Posterior cingulate gyrus (tissue), 11 donors: ENCODE data around the gene RPS6KA2.
A peak's percentile ranks its signal among the peaks of the same experiment; 100 is the strongest.
"Not testable (repeated sequence)": the region's sequence is repeated elsewhere in the genome, so short reads cannot be mapped to it uniquely, and the experiment has no call there.

Experiments used
- DNase-seq, 10 donors: peaks; one replicate each; pipeline versions ENCODE4 v3.0.0 to v3.0.0-alpha.2; 2020 to 2021; ENCODE audit warnings: mixed read lengths in 3 of 10
- intact Hi-C: fragments of 100-400 bp; cut with DNase I; formaldehyde crosslinking; loops from one replicate; pipeline ENCODE4 v1.15.1; 2023

RPS6KA2 gene

GRCh38 chr6:166597711-166598440 lies 29.2 kb downstream of the RPS6KA2 start:
- peak in 6 of 10 donors; percentile 35 to 93 (median 56) for DNase-seq
- intact Hi-C loops = no loop called here

- peak in 1 of 10 donors; percentile 82 for DNase-seq
- intact Hi-C loops = no loop called here
Measured at GRCh38 chr6:166596776-166597507, 30.1 kb downstream of the RPS6KA2 start.

- peak in 1 of 10 donors; percentile 59 for DNase-seq
- intact Hi-C loops = no loop called here
Measured at GRCh38 chr6:166595949-166596348, 31.1 kb downstream of the RPS6KA2 start.

GRCh38 chr6:166595061-166595780 lies 31.8 kb downstream of the RPS6KA2 start:
- intact Hi-C loops = no loop called here

GRCh38 chr6:166592821-166593220 lies 34.2 kb downstream of the RPS6KA2 start:
- intact Hi-C loops = no loop called here
- no peak for DNase-seq

More at GRCh38 chr6:166595061-166595780, 31.8 kb downstream of the RPS6KA2 start:
- peak in 1 of 10 donors; percentile 41 for DNase-seq

GRCh38 chr6:166591961-166592520 lies 35.0 kb downstream of the RPS6KA2 start:
- intact Hi-C loops = no loop called here
- peak in 1 of 10 donors; percentile 67 for DNase-seq

- DNase-seq = no peak
- intact Hi-C loops = no loop called here
Measured at GRCh38 chr6:166591026-166591425, 36.0 kb downstream of the RPS6KA2 start.

- intact Hi-C loops = no loop called here
- no peak for DNase-seq
Measured at GRCh38 chr6:166589786-166590574, 37.1 kb downstream of the RPS6KA2 start.

GRCh38 chr6:166589337-166589731 lies 37.7 kb downstream of the RPS6KA2 start:
- DNase-seq = no peak
- intact Hi-C loops = no loop called here

GRCh38 chr6:166588691-166589336 lies 38.2 kb downstream of the RPS6KA2 start:
- intact Hi-C loops = no loop called here

GRCh38 chr6:166587631-166588413 lies 39.2 kb downstream of the RPS6KA2 start:
- intact Hi-C loops = no loop called here
- DNase-seq = no peak

More at GRCh38 chr6:166588691-166589336, 38.2 kb downstream of the RPS6KA2 start:
- no peak for DNase-seq

- DNase-seq = peak in 2 of 10 donors; percentile 41 to 43
Measured at GRCh38 chr6:166586424-166587156, 40.5 kb downstream of the RPS6KA2 start, which contains the start of gene RAMACL. RAMACL (minus strand) TSS chr6:166586678; CDS start chr6:166586477, 201 bp downstream.

GRCh38 chr6:166584853-166585429 lies 42.1 kb downstream of the RPS6KA2 start:
- intact Hi-C loops = no loop called here
- no peak for DNase-seq

More at GRCh38 chr6:166586424-166587156, 40.5 kb downstream of the RPS6KA2 start, which contains the start of gene RAMACL:
- intact Hi-C loops = no loop called here

- DNase-seq = no peak
- intact Hi-C loops = no loop called here
Measured at GRCh38 chr6:166584155-166584554, 42.9 kb downstream of the RPS6KA2 start.

- no peak for DNase-seq
- intact Hi-C loops = no loop called here
Measured at GRCh38 chr6:166583230-166583965, 43.7 kb downstream of the RPS6KA2 start.

GRCh38 chr6:166582258-166582657 lies 44.8 kb downstream of the RPS6KA2 start:
- no peak for DNase-seq
- intact Hi-C loops = no loop called here

- DNase-seq = not testable (repeated sequence)
Measured at GRCh38 chr6:166581801-166582200, 45.2 kb downstream of the RPS6KA2 start.

More at GRCh38 chr6:166581801-166582200, 45.2 kb downstream of the RPS6KA2 start:
- intact Hi-C loops = not testable (repeated sequence)
